GM21423 (cell line): Measurements from ENCODE around the gene DUSP10.
A peak's percentile ranks its signal among the peaks of the same experiment; 100 is the strongest.

Experiments
- ATAC-seq: cut with Tn5 transposase; IDR thresholded peaks from one replicate; pipeline ENCODE4 v1.9.1; 2021; ENCODE audit warnings: mild to moderate bottlenecking, moderate library complexity; ENCODE audit not compliant: unreplicated experiment

The DUSP10 gene

DNA sequence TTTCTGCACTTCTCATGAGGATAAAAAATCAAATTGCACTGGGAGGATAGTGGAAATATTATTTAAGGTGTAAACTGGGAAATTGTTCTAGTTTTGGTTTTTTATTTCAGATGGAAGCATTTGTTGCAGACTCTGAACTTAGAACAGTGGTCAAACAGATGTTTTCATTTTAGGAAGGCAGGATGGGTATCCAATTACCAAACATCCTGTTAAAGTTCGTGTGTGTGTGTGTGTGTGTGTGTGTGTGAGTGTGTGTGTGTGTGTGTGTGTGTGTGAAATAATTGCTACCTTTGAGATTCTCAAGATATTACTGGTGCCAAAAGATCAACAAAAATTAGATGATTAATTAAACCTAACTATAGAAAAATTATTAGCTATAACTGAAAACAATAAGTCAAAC, 24.3 kb upstream of the DUSP10 start:
- ATAC-seq: no peak

GRCh38 chr1:221765527-221765926, 23.6 kb upstream of the DUSP10 start:
- no peak for ATAC-seq

- ATAC-seq: no peak
Measured at GRCh38 chr1:221762121-221762520, 20.2 kb upstream of the DUSP10 start.

DNA sequence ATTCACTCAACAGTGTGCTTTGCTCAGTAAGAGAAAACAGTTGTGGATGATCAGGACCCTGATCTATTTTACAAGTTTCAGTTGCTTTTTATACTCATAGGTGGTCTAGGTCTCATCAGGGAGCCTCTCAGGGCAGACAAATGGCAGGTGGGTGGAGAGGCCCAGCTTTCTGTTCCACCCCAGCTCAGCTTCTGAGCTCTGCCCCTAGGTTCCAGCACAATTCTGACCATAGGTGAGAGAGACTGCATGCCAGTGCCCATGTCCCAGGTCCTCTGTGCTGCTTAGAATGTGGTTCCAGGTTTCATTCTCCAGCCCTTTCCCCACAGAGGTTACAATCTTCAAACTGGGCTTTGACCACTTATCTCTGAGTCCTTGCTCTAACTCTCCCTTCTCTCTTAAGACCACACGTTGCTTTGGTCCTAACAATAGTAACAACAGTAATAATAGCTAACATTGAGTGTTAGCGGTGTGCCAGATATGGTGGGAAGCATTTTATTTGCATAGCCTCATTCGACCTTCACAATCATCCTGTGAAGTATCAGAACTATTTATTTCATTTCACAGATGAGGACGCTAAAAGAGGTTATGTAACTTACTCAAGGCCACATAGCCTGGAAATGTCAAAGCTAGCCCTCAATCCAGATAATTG, 19.6 kb upstream of the DUSP10 start:
- peak; percentile 63 for ATAC-seq

DNA sequence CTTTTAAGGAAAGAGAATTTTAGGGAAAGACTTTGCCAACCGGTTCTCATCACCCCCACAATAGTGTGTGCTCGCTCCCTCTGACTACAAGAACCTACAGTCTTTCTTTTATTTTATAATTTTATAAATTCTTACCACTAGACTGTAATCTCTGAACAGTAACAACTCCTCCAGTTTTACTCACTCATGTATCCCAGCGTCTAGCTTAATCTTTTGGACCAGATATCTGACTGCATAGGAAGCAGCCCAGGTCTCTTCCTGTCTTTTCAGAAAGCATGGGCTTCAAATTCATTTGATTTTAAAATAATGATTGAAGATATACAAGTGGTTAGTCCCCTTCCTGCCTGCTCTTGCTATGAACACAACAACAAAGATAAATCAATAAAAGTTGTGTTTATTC, 19.0 kb upstream of the DUSP10 start:
- no peak for ATAC-seq

GRCh38 chr1:221759436-221759835, 17.5 kb upstream of the DUSP10 start:
- no peak for ATAC-seq

DNA sequence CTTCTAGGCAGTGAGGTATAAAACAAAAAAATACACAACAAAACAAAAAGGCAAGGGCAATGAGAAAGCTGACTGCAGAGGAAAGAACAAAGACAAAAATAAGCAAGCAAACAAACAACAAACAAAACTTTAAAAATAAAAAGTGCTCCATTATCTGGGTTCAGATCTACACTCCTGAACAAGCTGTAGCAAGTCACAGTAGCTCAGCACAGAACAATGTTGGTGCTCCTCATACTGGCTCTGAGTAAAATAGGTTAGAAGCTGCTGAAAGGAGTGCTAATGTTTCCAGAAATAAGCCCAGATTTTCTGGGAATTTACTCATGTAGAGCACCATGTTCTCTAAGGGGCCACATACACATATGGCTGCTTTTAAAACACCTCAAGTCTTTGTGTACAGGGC, 16.6 kb upstream of the DUSP10 start:
- no peak for ATAC-seq

DNA sequence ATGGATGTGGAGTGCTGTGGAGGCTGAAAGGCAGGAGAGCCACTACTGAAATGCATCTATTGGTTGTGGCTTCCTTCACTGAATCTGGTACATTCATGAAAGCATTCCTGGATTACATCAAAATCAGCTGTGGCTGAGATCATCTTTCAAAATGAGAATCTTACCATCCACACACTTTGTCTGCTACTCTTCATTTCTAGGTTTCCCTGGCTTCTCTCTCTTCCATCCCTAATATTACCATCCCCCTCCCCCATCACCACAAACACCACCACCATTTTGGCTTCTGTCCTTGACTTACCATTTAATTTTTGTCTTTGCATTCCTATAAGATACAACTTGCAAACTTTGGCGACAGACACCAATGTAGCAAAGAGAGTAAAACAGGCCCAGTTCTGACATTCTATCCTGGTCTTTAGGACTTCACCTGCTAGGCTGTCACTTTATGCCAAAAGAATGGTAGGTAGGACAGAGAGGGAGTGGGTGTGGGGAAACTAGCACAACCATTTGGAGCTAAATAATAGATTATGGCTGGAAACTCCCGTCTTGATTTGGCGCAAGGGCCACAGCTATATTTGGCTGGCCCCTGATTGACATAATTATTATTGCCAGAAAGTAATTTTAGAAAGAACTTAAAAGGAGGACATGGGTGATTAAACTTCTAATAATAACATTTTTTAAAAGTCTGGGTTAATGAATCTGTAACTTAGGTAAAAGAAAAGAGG, 15.1 kb upstream of the DUSP10 start:
- no peak for ATAC-seq

- peak; percentile 22 for ATAC-seq
Measured at GRCh38 chr1:221753828-221754188, 11.9 kb upstream of the DUSP10 start.

GRCh38 chr1:221751226-221751887, 9.5 kb upstream of the DUSP10 start:
- no peak for ATAC-seq

DNA sequence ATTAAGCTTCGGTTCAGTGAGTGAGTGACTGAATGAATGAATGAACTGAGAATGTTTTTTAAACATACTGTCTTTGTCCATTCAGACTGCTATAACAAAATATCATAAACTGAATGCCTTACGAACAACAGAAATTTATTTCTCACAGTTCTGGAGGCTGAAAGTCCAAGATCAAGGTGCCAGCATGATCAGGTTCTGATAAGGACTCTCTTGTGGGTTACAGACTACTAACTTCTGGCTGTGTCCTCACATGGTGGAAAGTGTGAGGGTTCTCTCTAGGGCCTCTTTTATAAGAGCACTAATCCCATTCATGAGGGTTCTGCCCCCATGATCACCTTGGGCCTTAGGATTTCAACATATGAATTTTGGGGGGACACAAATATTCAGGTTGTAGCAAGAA, 7.1 kb upstream of the DUSP10 start:
- no peak for ATAC-seq

GRCh38 chr1:221747839-221748238, 6.0 kb upstream of the DUSP10 start:
- no peak for ATAC-seq

DNA sequence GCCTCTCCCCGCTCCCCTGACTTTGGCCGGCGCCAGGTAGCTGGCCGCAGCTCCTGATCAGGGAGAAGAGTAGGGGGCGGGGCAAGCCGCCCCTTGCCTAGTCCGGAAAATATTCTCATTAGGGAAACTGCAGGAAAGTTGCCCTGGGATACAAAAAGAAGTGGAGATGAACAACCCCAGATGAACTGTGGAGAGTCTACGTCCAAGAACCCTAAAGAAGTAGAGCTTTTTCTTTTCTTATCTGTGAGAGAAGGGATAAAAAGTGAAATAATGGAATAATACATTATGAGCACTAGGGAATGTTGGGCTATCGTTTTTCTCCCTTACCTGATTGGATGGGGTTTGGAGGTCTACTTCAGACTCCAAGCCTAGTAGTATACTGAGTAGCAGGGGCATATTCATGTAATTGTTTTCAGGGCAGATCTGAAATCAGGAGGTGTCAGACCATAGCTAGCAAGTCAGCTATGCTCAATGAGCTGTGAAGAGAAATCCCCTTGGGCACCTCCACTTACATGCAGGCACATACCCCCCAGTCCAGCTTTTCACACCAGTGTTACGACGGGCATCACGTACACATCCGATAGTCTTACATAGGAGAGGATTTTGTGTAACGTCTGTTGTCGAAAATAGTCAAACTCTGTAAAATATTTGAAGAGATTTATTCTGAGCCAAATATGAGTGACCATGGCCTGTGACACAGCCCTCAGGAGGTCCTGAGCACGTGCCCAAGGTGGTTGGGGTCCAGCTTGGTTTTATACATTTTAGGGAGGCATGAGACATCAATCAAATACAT, 1.7 kb upstream of the DUSP10 start:
- ATAC-seq: peak; percentile 24

DNA sequence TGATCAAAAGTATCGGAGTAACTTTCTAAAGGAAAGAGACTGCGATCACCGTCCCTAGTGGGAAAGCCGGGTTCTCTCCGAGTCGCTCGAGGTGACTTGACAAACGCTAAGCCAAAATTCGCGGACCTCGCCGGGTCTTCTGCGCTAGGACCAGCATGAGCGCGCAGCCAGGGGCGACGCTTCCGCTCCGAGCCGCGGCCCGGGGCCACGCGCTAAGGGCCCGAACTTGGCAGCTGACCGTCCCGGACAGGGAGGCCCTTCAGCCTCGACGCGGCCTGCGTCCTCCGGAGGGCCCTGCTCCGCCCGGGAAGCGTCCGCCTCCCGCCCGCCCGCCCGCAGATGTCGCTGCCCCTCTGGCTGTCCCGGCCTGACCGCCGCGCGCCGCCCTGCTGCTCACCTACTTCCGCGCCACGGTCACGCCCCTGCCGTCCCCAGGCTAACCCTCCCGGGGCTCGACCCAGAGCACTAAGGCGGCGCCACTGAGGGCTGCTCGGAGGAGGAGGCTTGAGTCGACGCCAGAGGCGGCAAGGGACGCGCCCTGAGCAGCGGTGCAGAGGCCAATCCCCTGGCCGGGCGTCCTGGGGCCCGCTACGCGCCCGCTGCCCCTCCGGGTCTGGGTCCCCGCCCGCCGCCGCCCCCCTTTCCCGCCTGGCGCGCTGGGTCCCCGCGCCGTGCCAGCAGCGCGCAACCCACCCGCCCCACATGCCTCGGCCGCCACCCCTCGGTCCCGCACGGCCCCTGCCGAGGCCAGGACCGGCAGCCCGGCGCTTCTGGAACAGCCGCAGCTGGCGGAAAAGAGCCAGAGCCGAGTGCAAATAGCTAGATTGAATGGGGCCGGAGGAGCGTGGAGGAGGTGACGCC, 896 bp upstream of the DUSP10 start:
- ATAC-seq: peak; percentile 44

- no peak for ATAC-seq
Measured at GRCh38 chr1:221740993-221741702, 741 bp downstream of the DUSP10 start.

DNA sequence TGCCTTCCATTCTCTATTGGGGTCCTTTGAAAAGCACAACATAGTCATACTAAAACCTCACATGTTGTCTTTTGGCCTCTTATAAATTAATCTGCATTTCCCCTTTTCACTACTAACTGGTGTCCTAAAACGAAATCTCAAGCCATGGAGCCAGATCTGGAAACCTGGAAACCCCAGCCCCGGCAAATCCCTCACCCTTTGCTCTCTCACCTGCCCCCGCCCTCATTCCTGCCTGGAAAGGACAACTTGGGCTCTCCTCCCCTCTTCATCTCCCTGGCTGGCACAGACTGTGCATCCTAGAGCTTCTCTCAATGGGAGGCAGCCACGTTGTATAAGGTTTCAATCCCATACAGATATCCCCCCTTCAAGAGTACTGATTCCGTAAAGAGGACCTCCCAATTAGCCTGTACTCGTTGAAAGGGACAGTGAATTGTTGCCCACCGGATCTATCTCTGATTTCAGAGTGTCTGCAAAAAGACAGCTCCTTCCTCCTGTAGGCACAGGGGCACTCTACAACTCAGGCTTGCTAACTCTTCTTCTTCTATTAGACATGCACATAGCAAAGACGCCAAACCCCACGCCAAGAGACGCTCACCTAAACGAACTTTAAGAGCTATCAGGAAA, 1.4 kb downstream of the DUSP10 start:
- ATAC-seq: no peak

GRCh38 chr1:221739677-221740025, 2.2 kb downstream of the DUSP10 start:
- no peak for ATAC-seq

GRCh38 chr1:221739018-221739676, 2.7 kb downstream of the DUSP10 start:
- ATAC-seq: no peak

- no peak for ATAC-seq
Measured at GRCh38 chr1:221736714-221737113, 5.2 kb downstream of the DUSP10 start.
